Stimulated activated CD4-positive, alpha-beta T cell treated with anti-CD3 and anti-CD28 coated beads, Interleukin-1b, Interleukin-23, amount 100 ng/mL, for 1 hour (primary cell): ENCODE measurements around the gene MKI67.

Experiments
- DNase-seq, 2 donors: peaks; one replicate each; pipeline ENCODE4 v3.0.0-alpha.2; 2020; ENCODE audit warnings: low read depth in 2 of 2

The MKI67 gene

GRCh38 chr10:128083191-128083895, 42.9 kb downstream of the MKI67 start:
- no peak for DNase-seq

- DNase-seq, result no peak
Measured at GRCh38 chr10:128081720-128082119, 44.5 kb downstream of the MKI67 start.

GRCh38 chr10:128081222-128081621, 45.0 kb downstream of the MKI67 start:
- DNase-seq, result no peak

GRCh38 chr10:128080641-128081040, 45.6 kb downstream of the MKI67 start:
- DNase-seq, result no peak

- no peak for DNase-seq
Measured at GRCh38 chr10:128080231-128080630, 46.0 kb downstream of the MKI67 start.

- DNase-seq, result no peak
Measured at GRCh38 chr10:128078136-128078969, 47.9 kb downstream of the MKI67 start.

- DNase-seq, result no peak
Measured at GRCh38 chr10:128077155-128077875, 48.9 kb downstream of the MKI67 start.

GRCh38 chr10:128074589-128074988, 51.6 kb downstream of the MKI67 start:
- no peak for DNase-seq

GRCh38 chr10:128073890-128074289, 52.3 kb downstream of the MKI67 start:
- no peak for DNase-seq

- no peak for DNase-seq
Measured at GRCh38 chr10:128072941-128073645, 53.1 kb downstream of the MKI67 start.

- DNase-seq, result no peak
Measured at GRCh38 chr10:128072046-128072445, 54.2 kb downstream of the MKI67 start.

- DNase-seq, result no peak
Measured at GRCh38 chr10:128071417-128071782, 54.8 kb downstream of the MKI67 start.

- DNase-seq, result no peak
Measured at GRCh38 chr10:128070721-128071416, 55.4 kb downstream of the MKI67 start.

GRCh38 chr10:128070161-128070560, 56.1 kb downstream of the MKI67 start:
- no peak for DNase-seq

- peak; percentile 49 to 74 for DNase-seq
Measured at GRCh38 chr10:128069351-128070051, 56.7 kb downstream of the MKI67 start.

GRCh38 chr10:128068398-128069285, 57.6 kb downstream of the MKI67 start:
- DNase-seq, result no peak

GRCh38 chr10:128067691-128068397, 58.4 kb downstream of the MKI67 start:
- no peak for DNase-seq

GRCh38 chr10:128066870-128067382, 59.3 kb downstream of the MKI67 start:
- no peak for DNase-seq
